HG03066 (cell line): ENCODE data around the gene BPIFB2.

ENCODE experiments used
- ATAC-seq: cut with Tn5 transposase; IDR thresholded peaks from one replicate; pipeline ENCODE4 v1.9.1; 2021; ENCODE audit warnings: low read depth; ENCODE audit not compliant: unreplicated experiment

Gene BPIFB2

DNA sequence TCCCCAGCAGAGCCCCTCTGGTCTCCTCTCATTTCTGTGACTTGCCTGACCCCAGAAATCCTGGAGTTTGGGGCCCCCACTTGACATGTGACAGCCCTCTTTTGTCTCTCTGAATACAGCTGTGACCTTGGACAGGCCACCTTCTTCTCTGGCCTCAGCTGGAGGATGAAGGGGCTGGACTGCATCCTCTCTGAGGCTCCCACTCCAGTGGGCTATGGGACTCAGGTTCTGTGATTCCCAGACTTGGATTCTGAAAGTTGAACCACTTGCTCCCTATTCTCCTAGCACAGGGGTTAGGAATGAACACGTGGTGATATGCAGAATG is 55.3 kb downstream of the BPIFB2 start:
- ATAC-seq: no peak

DNA sequence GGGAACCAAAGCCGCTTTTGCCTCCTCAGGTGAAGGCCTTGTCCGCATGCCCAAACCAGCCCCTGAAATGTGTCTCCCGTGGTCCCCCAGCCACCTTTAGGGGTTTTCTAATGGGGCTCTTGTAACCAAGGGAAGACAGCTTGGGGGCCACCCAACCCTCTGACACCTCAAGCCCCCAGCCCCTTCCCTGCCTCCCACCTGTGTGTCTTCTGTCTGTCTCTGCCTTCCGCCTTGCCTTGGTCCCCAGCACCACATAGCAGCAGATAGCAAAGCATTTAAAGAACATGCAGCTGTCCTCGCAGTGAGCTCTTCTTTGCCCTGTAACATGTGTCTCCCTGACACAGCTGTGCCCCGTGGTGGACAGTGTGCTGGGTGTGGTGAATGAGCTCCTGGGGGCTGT is 55.8 kb downstream of the BPIFB2 start:
- ATAC-seq: no peak

DNA sequence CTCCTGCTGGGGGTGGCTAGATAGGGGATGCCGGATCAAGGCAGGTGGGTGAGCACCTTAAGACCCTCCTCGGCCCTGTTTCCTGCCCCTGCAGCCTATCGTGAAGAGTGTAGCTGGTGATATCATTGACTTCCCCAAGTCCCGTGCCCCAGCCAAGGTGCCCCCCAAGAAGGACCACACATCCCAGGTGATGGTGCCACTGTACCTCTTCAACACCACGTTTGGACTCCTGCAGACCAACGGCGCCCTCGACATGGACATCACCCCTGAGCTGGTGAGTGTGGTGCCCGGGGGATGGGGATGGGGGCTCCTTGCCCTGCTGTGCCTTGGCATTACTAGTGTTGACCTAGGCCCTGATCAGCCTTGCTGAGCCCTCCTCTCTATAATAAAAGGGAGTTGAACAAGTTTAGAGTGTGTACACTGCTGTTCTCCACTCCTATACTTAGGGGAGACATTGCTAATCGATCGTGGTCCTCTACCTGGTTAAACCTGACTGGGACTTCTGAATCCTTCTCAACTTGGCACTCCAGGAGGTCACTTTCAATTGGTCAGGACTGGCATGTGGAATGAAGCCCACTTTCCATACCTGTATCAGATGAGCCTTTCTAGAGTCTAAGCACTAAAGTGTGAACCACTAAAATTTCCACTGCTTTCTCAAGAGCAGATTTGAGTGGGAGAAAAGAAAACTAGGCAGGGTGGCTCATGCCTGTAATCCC is 57.2 kb downstream of the BPIFB2 start:
- ATAC-seq: no peak

DNA sequence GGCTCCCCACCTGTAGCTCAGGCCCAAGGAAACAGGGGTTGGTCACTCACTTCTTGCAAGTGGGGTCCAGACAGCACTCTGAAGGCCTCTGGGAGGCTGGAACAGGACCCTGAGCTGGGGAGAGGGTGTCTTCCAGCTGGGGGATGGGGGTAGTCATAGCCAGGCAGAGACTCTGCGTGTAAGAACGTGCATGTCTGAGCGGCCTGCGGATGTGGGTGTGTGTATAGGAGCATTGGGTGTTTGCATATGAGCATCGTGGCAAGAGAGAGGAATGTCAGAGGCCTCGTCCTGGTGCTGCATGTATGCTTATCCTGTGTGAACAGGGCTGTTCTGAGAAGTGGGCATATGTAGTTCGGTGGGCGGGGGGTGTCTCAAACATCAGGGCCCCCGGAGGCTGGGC is 58.3 kb downstream of the BPIFB2 start:
- ATAC-seq: no peak

DNA sequence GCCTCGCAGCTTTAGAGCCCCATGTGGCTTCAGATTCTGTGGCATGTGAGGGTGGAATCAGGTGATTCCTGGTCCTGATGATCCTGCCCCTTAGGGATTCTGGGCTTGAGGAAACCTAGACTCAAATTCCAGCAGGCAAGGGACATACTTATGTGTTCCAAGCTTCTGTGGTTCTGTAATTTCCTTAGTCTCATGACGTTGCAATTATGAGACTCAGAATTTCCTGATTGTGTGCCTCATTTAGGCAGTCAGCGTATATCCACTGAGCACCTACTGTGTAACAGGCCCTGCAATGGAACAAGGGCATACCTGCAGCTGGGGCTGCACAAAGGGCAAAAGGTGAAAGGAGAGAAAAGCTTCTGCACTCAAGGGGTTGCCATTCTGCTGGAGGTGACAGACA is 60.3 kb downstream of the BPIFB2 start:
- no peak for ATAC-seq

DNA sequence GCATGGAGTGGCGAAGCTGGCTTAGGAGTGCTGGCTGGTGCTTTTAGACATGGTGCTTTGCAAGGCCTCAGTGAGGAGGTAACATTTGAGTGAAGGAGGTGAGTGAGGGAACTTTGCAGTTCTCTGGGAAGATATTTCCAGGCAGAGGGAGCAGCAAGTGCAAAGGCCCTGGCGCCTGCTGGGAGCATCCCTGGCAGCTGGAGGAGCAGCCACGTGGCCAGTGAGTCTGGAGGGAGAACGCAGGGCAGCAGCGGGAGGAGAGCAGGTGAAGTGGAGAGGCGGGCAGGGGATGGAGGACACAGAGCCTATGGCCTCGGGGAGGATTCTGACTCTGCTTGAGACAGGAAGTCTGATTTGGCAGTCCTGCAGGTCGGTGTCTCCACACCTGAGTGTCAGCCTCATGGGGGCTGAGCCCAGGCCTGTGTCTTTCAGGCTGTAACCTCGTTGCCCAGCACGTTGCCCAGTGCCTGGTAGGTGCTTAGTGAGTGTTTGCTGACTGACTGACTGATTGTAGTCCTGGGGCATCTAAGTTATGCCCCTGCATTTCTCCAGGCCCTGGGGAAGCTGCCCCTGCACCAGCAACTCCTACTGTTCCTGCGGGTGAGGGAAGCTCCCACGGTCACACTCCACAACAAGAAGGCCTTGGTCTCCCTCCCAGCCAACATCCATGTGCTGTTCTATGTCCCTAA is 60.9 kb downstream of the BPIFB2 start:
- ATAC-seq: no peak

DNA sequence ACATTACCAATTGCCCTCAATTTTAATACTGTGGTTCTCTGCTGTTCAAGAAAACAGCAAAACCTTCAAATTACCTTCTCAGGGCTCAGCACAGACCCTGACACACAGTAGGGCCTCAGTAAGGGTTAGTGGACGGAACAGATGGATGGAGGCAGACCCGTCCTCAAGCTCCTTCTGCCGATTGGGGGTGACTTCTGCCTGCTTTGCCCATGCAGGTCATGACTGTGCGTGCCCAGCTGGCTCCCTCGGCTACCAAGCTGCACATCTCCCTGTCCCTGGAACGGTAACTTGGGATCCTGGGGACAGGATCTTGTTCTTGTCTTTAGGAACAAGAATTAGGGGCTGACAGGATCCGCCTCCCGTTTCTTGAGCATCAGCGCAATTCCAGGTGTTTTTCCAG is 62.2 kb downstream of the BPIFB2 start:
- no peak for ATAC-seq

DNA sequence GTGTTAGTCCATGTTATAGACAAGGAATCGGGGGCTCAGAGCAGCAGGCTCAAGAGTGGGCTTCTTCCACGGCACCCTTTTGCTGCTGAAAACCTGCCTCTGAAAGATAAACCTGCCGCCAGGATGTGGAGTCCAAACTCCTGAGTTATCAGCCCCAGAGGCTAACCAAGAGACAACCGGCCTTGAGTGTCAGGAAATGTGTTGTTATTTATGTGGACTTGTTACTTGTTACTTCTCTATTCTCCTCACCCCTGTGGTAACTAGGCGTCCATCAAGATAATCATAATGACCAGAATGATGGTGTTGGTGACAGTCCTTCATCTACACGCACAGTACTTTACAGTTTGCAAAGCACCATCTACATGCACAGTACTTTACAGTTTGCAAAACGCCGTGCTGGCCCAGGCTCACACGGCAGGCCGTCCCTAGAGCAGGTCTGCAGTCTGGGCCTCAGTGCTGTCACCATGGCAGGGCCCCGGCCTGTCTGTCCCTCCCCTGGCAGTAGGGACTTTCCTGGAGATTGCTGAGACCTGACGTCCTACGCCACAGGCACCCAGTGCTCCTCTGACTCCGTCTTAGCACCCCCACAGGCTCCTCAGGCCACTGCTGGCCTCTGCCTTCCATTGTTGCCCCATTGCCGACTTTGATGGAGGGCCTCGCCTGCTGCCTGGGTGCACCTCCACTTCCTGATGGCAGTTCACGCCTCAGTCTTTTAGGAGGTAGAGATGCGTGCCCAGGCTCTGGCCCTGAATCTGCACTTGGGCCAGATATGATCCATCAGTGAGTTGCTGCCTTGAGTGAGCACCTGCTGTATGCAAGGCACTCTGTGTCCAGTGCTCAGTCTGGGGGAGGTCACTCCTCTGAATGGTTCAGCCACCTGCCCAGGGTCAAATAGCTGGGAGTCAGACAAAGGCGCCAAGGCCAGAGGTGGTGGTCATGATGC is 62.9 kb downstream of the BPIFB2 start:
- ATAC-seq: no peak

DNA sequence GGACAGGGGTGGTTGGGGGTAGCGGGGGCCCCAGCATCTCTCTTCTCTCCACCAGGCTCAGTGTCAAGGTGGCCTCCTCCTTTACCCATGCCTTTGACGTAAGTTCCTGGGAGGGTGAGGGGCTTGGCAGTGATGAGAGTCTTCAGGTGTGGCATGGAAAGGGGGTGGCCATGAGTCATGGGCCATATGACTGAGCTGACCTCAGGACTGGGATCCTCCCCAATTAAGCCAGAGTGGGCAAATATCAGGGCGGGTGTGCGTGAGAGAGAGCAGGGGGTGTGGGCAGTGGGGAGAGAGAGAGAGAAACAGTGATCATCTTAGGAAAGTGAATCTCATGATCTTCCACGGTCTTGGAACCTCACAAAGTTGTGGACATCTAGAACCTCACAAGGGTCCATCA is 63.7 kb downstream of the BPIFB2 start:
- ATAC-seq: no peak

DNA sequence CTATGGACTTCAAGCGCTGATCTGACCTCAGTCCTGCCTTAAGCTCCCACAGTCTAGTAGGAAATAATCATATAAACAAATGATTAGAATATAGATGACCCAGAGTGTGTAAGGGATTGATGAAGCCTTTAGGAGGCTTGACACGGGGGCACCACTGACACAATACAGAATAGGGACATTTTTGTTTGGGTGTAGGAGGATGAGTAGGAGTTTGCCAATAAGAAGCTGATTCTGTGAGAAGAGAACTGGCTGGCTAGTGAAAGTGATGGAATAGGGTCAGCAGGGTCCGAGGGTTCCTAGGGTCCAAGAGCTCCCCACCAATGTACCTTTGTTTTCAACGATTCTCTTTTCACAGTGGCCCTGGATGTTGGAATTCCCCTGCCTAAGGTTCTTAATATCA is 64.9 kb downstream of the BPIFB2 start:
- ATAC-seq: no peak

DNA sequence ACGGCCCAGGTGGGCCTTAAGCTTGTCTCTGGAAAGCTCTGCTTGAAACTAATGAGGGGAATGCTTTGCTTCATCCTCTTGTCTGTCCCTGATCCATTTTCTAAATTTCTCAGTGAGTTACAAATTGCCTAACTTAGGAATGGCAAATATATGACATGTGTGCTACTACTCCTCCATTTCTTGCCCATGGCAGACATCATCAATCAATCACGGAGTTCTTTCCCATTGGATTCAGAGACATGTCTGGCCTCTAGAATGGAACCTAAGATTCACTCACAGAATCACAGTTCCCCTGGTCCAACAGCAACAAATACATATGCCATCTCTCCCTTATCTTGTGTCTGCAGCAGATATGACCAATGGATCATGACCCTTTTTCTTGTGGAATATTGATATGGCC is 65.3 kb downstream of the BPIFB2 start:
- no peak for ATAC-seq
